Tibial nerve (tissue), 4 donors: ENCODE measurements around the gene ZNF267. TPM values are rescaled to one million over a fixed set of nuclear protein-coding genes. Genes with fewer than 3 reads are reported as not detected.
A peak's percentile ranks its signal among the peaks of the same experiment; 100 is the strongest.

Source experiments
- DNase-seq, 2 donors: peaks; one replicate each; pipeline ENCODE4 v3.0.0-alpha.2; 2019; ENCODE audit warnings: low spot score in 2 of 2
- H3K27ac ChIP-seq, 4 donors: fragments of 200-600 bp; sonication (generic) in 3 of 4; one replicate each; pipeline ENCODE4 v1.5.1; 2017 to 2019; ENCODE audit warnings: mild to moderate bottlenecking in 1 of 4
- H3K27me3 ChIP-seq, 2 donors: fragments of 200-600 bp; sonication (generic) in 1 of 2; one replicate each; pipeline versions ENCODE4 v1.5.1 to v1.6.0; 2017 to 2019
- H3K36me3 ChIP-seq, 3 donors: fragments of 200-600 bp; sonication (generic); one replicate each; pipeline ENCODE4 v1.5.1; 2018 to 2019
- H3K4me1 ChIP-seq, 4 donors: fragments of 200-600 bp; sonication (generic) in 3 of 4; one replicate each; pipeline ENCODE4 v1.5.1; 2017 to 2019
- H3K4me3 ChIP-seq, 4 donors: fragments of 200-600 bp; sonication (generic) in 3 of 4; one replicate each; pipeline ENCODE4 v1.5.1; 2017 to 2019; ENCODE audit warnings: mild to moderate bottlenecking in 1 of 4, moderate library complexity in 1 of 4
- H3K9me3 ChIP-seq, 4 donors: fragments of 200-600 bp; sonication (generic) in 3 of 4; one replicate each; pipeline ENCODE4 v1.5.1; 2017 to 2019
- CTCF ChIP-seq, 5 experiments: fragments of 200-600 bp in 3 of 5; fragments of 450-650 bp in 2 of 5; sonication (generic) in 3 of 5; IDR thresholded peaks; one replicate each; pipeline ENCODE4 v1.5.1; 2016 to 2019; ENCODE audit warnings: antibody characterized with exemption in 5 of 5, mild to moderate bottlenecking in 3 of 5, moderate library complexity in 2 of 5
- EP300 ChIP-seq, 2 donors: sonication (generic); formaldehyde crosslinking; IDR thresholded peaks; one replicate each; pipeline ENCODE4 v1.6.1; 2017; ENCODE audit warnings: antibody characterized with exemption in 2 of 2, mild to moderate bottlenecking in 1 of 2
- POLR2A ChIP-seq, 2 donors: fragments of 450-650 bp; IDR thresholded peaks; one replicate each; pipeline ENCODE4 v1.6.1; 2017; ENCODE audit warnings: antibody characterized with exemption in 2 of 2, mild to moderate bottlenecking in 2 of 2, moderate library complexity in 2 of 2
- WGBS, 2 donors: methylation state at CpG; one replicate each; pipeline ENCODE4 v1.1.5; 2018; 5-methylcytosine and 5-hydroxymethylcytosine counted together
- total RNA-seq, 4 donors: library from RNA; depleted of rRNA; stranded (reverse); fragments of >200 nt; gene quantifications; one replicate each; pipeline ENCODE4 v1.1.0, GENCODE V29; 2016

ZNF267 gene
- total RNA-seq, 4 donors from 2014 or later: 8.1 to 13.8 (median 10.5) TPM

DNA sequence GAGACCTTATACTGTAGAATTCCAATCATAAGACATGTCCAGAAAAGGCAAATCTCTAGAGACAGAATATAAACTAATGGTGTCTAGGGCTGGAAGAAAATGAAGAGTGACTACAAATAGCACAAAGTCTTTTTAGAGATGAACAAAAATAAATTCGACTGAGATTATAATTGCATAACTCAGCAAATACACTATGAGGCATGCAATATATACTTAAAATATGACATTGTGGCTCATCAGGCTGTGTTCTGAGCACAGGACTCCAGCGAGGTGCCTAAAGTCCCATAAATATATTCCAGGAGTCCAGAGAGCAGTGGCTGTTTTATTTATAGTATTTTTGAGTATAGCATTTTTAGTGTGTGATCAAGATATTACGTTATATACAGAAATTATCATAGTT is 13.1 kb upstream of the ZNF267 start:
- no peaks in the 10 kb centered on the region for H3K9me3 ChIP-seq
- no peaks in the 10 kb centered on the region for H3K4me1 ChIP-seq
- no peaks in the 10 kb centered on the region for H3K27me3 ChIP-seq
- no peak for TF ChIP-seq EP300 (IDR thresholded peaks at IDR 0.05)
- no peak for TF ChIP-seq CTCF (IDR thresholded peaks at IDR 0.05)
- TF ChIP-seq POLR2A (IDR thresholded peaks at IDR 0.05): no peak
- WGBS, 2 donors: 55 to 59% methylated on average over 3 of the region's 3 CpGs
- H3K4me3 ChIP-seq: no peak overlapping the region
- DNase-seq: no peak
- no peak overlapping the region for H3K27ac ChIP-seq
- H3K36me3 ChIP-seq: no peaks in the 10 kb centered on the region

DNA sequence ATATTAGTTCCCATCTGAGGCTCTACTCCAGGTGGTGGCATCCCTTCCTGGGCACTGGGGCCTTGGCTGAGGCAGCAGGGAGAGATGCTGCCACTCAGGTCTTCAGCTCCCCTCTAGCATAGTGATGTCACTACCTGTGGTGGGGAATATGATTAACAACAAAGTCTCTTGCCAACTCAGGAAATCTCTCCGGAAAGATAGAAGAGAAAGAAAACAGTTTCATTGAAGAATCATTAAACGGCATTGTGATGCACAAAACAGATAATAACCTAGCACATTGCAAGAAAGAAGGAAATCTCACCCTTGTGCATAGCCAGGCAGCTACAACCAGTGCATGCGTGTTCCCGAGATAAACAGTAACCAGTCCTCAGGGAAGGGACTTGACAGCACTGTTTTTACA is 12.2 kb upstream of the ZNF267 start:
- H3K27ac ChIP-seq: no peak overlapping the region
- H3K4me1 ChIP-seq: no peaks in the 10 kb centered on the region
- no peaks in the 10 kb centered on the region for H3K27me3 ChIP-seq
- H3K9me3 ChIP-seq: no peaks in the 10 kb centered on the region
- 73 to 75% methylated on average over 4 of the region's 4 CpGs for WGBS, 2 donors
- H3K36me3 ChIP-seq: no peaks in the 10 kb centered on the region
- H3K4me3 ChIP-seq: no peak overlapping the region
- no peak for TF ChIP-seq POLR2A (IDR thresholded peaks at IDR 0.05)
- DNase-seq: no peak

DNA sequence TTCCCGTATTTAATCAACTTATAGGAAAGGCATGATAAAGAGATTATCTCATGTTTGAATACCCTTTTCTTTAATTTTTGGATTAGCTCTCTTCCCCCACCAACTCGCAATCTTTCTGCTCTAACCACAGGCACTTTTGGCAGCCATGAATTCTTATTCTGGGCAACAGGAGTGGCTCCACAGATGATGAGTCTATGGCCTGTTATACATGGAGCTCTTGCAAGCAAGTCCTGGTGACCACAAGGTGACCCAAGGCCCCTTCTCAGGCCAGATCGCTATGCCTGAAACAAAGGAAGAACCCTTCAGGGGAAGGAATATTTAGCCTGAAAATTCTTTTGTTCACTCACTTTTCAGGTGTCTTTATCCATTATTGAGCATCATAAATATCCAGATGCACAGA is 10.8 kb upstream of the ZNF267 start:
- DNase-seq: no peak
- Histone ChIP-seq H3K27ac (no peak overlapping the region), H3K27me3 (no peaks in the 10 kb centered on the region), H3K4me3 (no peak overlapping the region), H3K4me1 (no peaks in the 10 kb centered on the region), H3K9me3 (no peaks in the 10 kb centered on the region), H3K36me3 (no peaks in the 10 kb centered on the region)
- WGBS, 2 donors: 89 to 92% methylated on average over 3 of the region's 3 CpGs
- no peak for TF ChIP-seq POLR2A (IDR thresholded peaks at IDR 0.05)
- no peak for TF ChIP-seq CTCF (IDR thresholded peaks at IDR 0.05)
- TF ChIP-seq EP300 (IDR thresholded peaks at IDR 0.05): no peak

- Histone ChIP-seq H3K27ac (no peak overlapping the region), H3K27me3 (no peaks in the 10 kb centered on the region), H3K9me3 (no peaks in the 10 kb centered on the region), H3K4me3 (no peak overlapping the region), H3K36me3 (no peaks in the 10 kb centered on the region), H3K4me1 (peaks cover 0 to 14% (median under 1%) of the 10 kb centered on the region in 4 donors)
- 24 to 30% methylated on average over 3 of the region's 3 CpGs for WGBS, 2 donors
- TF ChIP-seq CTCF (IDR thresholded peaks at IDR 0.05) (no peak), POLR2A (IDR thresholded peaks at IDR 0.05) (no peak), EP300 (IDR thresholded peaks at IDR 0.05) (no peak)
- DNase-seq: no peak
These were observed 5.4 kb upstream of the ZNF267 start for GRCh38 chr16:31868164-31868563.

- WGBS, 2 donors: 13 to 14% methylated on average over 8 of the region's 8 CpGs
- TF ChIP-seq CTCF (IDR thresholded peaks at IDR 0.05) (peak; percentile 68 to 84 (median 81)), POLR2A (IDR thresholded peaks at IDR 0.05) (no peak), EP300 (IDR thresholded peaks at IDR 0.05) (no peak)
- DNase-seq: peak; percentile 90 to 99
- Histone ChIP-seq H3K27ac (peak overlapping the region in 2 of 4 donors; percentile 27 to 53), H3K36me3 (no peaks in the 10 kb centered on the region), H3K4me3 (peak overlapping the region in 1 of 4 donors; percentile 23), H3K4me1 (peaks cover 0 to 17% (median 2%) of the 10 kb centered on the region in 4 donors), H3K27me3 (no peaks in the 10 kb centered on the region), H3K9me3 (no peaks in the 10 kb centered on the region)
These were observed 4.9 kb upstream of the ZNF267 start for GRCh38 chr16:31868691-31869167.
